ENCODE measurements around the gene USP17L26.
"Not testable (repeated sequence)": the region's sequence is repeated elsewhere in the genome, so short reads cannot be mapped to it uniquely, and the experiment has no call there.

Gene USP17L26

DNA sequence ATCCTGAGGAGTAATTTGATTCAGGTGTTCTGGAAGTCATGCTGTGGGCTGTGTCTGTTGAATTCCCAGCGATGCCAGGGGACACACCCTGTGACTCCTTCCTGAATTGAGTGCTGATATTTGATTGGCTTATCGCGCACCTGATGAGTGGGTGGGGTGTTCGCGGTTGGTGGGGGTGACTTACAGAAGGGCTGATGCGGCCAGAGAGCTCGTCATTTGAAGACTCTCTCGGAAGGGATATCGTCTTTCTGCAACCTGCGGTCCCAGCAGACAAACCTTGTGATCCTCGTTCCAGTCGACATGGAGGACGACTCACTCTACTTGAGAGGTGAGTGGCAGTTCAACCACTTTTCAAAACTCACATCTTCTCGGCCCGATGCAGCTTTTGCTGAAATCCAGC, at the start of gene USP17L26:
TSS of gene USP17L26 (plus strand) at position 301 of the 400 bp plus-strand sequence. CDS start at position 301, 0 bp downstream.
- DNase-seq: not testable (repeated sequence)

GRCh38 chr4:9324191-9324590, 10.3 kb upstream of the USP17L26 start:
- DNase-seq: not testable (repeated sequence)

DNA sequence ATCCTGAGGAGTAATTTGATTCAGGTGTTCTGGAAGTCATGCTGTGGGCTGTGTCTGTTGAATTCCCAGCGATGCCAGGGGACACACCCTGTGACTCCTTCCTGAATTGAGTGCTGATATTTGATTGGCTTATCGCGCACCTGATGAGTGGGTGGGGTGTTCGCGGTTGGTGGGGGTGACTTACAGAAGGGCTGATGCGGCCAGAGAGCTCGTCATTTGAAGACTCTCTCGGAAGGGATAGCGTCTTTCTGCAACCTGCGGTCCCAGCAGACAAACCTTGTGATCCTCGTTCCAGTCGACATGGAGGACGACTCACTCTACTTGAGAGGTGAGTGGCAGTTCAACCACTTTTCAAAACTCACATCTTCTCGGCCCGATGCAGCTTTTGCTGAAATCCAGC, 9.6 kb upstream of the USP17L26 start, which contains the start of gene USP17L24:
TSS of gene USP17L24 (plus strand) at position 301 of the 400 bp plus-strand sequence. CDS start at position 301, 0 bp downstream.
- not testable (repeated sequence) for DNase-seq

- not testable (repeated sequence) for DNase-seq
Measured at GRCh38 chr4:9329611-9330010, 4.8 kb upstream of the USP17L26 start, which contains the start of gene USP17L25. Gene USP17L25, plus strand, starts transcription at chr4:9329911. Its CDS starts 0 bp downstream, at chr4:9329911.

GRCh38 chr4:9339103-9339502, 4.6 kb downstream of the USP17L26 start, which contains the start of gene USP17L5:
Gene USP17L5, plus strand, starts transcription at chr4:9339403. Its CDS starts 0 bp downstream, at chr4:9339403.
- not testable (repeated sequence) for DNase-seq

- DNase-seq: not testable (repeated sequence)
Measured at GRCh38 chr4:9343848-9344247, 9.4 kb downstream of the USP17L26 start, which contains the start of gene USP17L27. Gene USP17L27, plus strand, starts transcription at chr4:9344148. Its CDS starts 0 bp downstream, at chr4:9344148.

DNA sequence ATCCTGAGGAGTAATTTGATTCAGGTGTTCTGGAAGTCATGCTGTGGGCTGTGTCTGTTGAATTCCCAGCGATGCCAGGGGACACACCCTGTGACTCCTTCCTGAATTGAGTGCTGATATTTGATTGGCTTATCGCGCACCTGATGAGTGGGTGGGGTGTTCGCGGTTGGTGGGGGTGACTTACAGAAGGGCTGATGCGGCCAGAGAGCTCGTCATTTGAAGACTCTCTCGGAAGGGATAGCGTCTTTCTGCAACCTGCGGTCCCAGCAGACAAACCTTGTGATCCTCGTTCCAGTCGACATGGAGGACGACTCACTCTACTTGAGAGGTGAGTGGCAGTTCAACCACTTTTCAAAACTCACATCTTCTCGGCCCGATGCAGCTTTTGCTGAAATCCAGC, 14.1 kb downstream of the USP17L26 start, which contains the start of gene USP17L28:
TSS of gene USP17L28 (plus strand) at position 301 of the 400 bp plus-strand sequence. CDS start at position 301, 0 bp downstream.
- DNase-seq: not testable (repeated sequence)

DNA sequence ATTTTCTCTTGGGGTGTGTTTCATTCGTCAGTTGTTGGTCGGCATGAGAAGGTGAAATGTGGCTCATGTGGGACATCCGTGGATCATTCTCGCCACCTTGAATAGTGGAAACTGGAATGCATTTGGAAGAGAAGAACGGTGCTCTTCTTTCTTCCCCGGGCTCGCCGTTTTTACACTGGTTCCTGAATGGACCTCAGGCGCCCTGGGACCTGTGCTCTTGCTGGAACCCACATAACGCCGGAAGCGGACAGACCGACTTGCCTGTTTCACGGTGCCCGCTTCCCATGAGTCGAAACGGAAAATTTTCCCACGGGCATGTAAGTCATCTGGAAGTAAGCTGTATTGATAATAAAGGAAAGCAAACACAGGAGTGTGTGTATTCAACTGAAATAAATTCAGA, 16.4 kb downstream of the USP17L26 start:
- not testable (repeated sequence) for DNase-seq

DNA sequence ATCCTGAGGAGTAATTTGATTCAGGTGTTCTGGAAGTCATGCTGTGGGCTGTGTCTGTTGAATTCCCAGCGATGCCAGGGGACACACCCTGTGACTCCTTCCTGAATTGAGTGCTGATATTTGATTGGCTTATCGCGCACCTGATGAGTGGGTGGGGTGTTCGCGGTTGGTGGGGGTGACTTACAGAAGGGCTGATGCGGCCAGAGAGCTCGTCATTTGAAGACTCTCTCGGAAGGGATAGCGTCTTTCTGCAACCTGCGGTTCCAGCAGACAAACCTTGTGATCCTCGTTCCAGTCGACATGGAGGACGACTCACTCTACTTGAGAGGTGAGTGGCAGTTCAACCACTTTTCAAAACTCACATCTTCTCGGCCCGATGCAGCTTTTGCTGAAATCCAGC, 18.9 kb downstream of the USP17L26 start, which contains the start of gene USP17L29:
TSS of gene USP17L29 (plus strand) at position 301 of the 400 bp plus-strand sequence. CDS start at position 301, 0 bp downstream.
- DNase-seq: not testable (repeated sequence)

DNA sequence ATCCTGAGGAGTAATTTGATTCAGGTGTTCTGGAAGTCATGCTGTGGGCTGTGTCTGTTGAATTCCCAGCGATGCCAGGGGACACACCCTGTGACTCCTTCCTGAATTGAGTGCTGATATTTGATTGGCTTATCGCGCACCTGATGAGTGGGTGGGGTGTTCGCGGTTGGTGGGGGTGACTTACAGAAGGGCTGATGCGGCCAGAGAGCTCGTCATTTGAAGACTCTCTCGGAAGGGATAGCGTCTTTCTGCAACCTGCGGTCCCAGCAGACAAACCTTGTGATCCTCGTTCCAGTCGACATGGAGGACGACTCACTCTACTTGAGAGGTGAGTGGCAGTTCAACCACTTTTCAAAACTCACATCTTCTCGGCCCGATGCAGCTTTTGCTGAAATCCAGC, 28.4 kb downstream of the USP17L26 start, which contains the start of gene USP17L30:
TSS of gene USP17L30 (plus strand) at position 301 of the 400 bp plus-strand sequence. CDS start at position 301, 0 bp downstream.
- DNase-seq: not testable (repeated sequence)

GRCh38 chr4:9379881-9380280, 45.4 kb downstream of the USP17L26 start:
- DNase-seq: not testable (repeated sequence)

DNA sequence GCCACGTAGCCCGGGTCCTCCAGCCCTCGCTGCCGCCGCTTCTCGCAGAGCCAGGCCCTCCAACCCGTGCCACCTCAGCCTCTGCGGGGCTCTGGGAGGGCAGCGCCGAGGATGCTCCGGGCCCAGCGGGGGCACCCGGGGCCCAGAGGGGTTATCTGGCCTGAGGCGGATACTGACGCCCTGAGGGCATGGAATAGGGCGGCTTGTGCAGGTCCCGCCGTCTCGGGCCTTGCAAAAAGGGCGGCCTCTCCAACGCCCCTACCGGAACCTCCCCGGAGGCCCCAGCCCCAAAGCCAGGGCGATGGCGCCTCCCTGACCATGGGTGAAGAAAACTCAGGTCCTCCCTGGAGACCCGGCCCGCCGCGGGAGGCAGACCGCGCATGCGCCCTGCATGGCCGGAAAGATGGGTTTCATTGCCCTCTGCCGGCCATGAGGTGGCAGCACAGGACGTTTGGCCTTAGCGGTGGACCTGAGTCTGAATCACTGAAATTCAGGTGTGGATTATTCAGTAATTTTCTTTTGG, 46.6 kb downstream of the USP17L26 start:
- peak; percentile 18 for DNase-seq

- DNase-seq: no peak
Measured at GRCh38 chr4:9384126-9384525, 49.7 kb downstream of the USP17L26 start.
